Endothelial cell (in vitro differentiated cells): ENCODE results near the gene ADCY3. TPM values are rescaled to one million over a fixed set of nuclear protein-coding genes. Genes with fewer than 3 reads are reported as not detected.

Source experiments
- DNase-seq: peaks from one replicate; pipeline ENCODE4 v3.0.0; 2021; ENCODE audit warnings: low spot score
- H3K27ac Mint-ChIP-seq: one replicate; pipeline ENCODE4 v1.8.0; 2021; ENCODE audit warnings: mixed read lengths, inconsistent platforms; ENCODE audit not compliant: unreplicated experiment
- H3K27me3 Mint-ChIP-seq: one replicate; pipeline ENCODE4 v1.8.0; 2021; ENCODE audit warnings: mild to moderate bottlenecking, moderate library complexity, mixed read lengths, inconsistent platforms; ENCODE audit not compliant: unreplicated experiment
- H3K36me3 Mint-ChIP-seq: one replicate; pipeline ENCODE4 v1.8.0; 2021; ENCODE audit warnings: mild to moderate bottlenecking, low read depth, mixed read lengths, inconsistent platforms; ENCODE audit not compliant: unreplicated experiment
- H3K4me1 Mint-ChIP-seq: one replicate; pipeline ENCODE4 v1.8.0; 2021; ENCODE audit warnings: mild to moderate bottlenecking, mixed read lengths, inconsistent platforms; ENCODE audit not compliant: unreplicated experiment
- H3K4me3 Mint-ChIP-seq: one replicate; pipeline ENCODE4 v1.8.0; 2021; ENCODE audit warnings: mild to moderate bottlenecking, mixed read lengths, inconsistent platforms; ENCODE audit not compliant: unreplicated experiment
- H3K9me3 Mint-ChIP-seq: one replicate; pipeline ENCODE4 v1.8.0; 2021; ENCODE audit warnings: mixed read lengths, inconsistent platforms; ENCODE audit not compliant: unreplicated experiment
- CTCF ChIP-seq: fragments of 200-600 bp; sonication (generic); IDR thresholded peaks from one replicate; pipeline ENCODE4 v1.5.0; 2021; ENCODE audit warnings: antibody characterized with exemption; ENCODE audit not compliant: unreplicated experiment
- total RNA-seq: library from RNA; stranded (reverse); fragmentation: NEBNext Ultra II Directional; extraction: Animal tissue kit (Norgen Biotek cat#: 25700); gene quantifications from one replicate; pipeline ENCODE4 v1.2.1, GENCODE V29; 2021; ENCODE audit not compliant: unreplicated experiment

ADCY3 gene
- total RNA-seq, 1 donor from 2014 or later, result 88.0 TPM

- DNase-seq, result no peak
- peaks cover 4% of the 10 kb centered on the region for H3K27me3 Mint-ChIP-seq
- H3K4me3 Mint-ChIP-seq, result no peak overlapping the region
Measured at GRCh38 chr2:24877067-24877466, 43.0 kb downstream of the ADCY3 start.

GRCh38 chr2:24875901-24876300, 44.1 kb downstream of the ADCY3 start:
- peaks cover 18% of the 10 kb centered on the region for H3K36me3 Mint-ChIP-seq
- DNase-seq, result no peak
- no peak overlapping the region for H3K4me3 Mint-ChIP-seq
- H3K9me3 Mint-ChIP-seq, result no peaks in the 10 kb centered on the region
- H3K4me1 Mint-ChIP-seq, result peaks cover 14% of the 10 kb centered on the region
- no peak for TF ChIP-seq CTCF
- H3K27ac Mint-ChIP-seq, result no peak overlapping the region
- H3K27me3 Mint-ChIP-seq, result peaks cover 5% of the 10 kb centered on the region

More at GRCh38 chr2:24877067-24877466, 43.0 kb downstream of the ADCY3 start:
- H3K27ac Mint-ChIP-seq, result no peak overlapping the region
- peaks cover 12% of the 10 kb centered on the region for H3K4me1 Mint-ChIP-seq
- H3K36me3 Mint-ChIP-seq, result peaks cover 11% of the 10 kb centered on the region
- no peaks in the 10 kb centered on the region for H3K9me3 Mint-ChIP-seq
- TF ChIP-seq CTCF, result no peak

GRCh38 chr2:24875272-24875671, 44.8 kb downstream of the ADCY3 start:
- DNase-seq, result no peak
- peaks cover 4% of the 10 kb centered on the region for H3K27me3 Mint-ChIP-seq
- H3K4me1 Mint-ChIP-seq, result peaks cover 13% of the 10 kb centered on the region
- H3K27ac Mint-ChIP-seq, result no peak overlapping the region
- no peak for TF ChIP-seq CTCF
- H3K9me3 Mint-ChIP-seq, result no peaks in the 10 kb centered on the region
- H3K36me3 Mint-ChIP-seq, result peaks cover 14% of the 10 kb centered on the region
- no peak overlapping the region for H3K4me3 Mint-ChIP-seq

GRCh38 chr2:24874035-24874434, 46.0 kb downstream of the ADCY3 start:
- TF ChIP-seq CTCF, result no peak
- Mint-ChIP-seq H3K4me3 (no peak overlapping the region), H3K36me3 (peaks cover 13% of the 10 kb centered on the region), H3K27ac (no peak overlapping the region), H3K9me3 (no peaks in the 10 kb centered on the region), H3K27me3 (peaks cover 6% of the 10 kb centered on the region), H3K4me1 (peaks cover 13% of the 10 kb centered on the region)
- no peak for DNase-seq

GRCh38 chr2:24873619-24874018, 46.4 kb downstream of the ADCY3 start:
- Mint-ChIP-seq H3K27me3 (peaks cover 6% of the 10 kb centered on the region), H3K9me3 (no peaks in the 10 kb centered on the region), H3K36me3 (peaks cover 13% of the 10 kb centered on the region), H3K4me3 (no peak overlapping the region), H3K4me1 (peaks cover 13% of the 10 kb centered on the region), H3K27ac (no peak overlapping the region)
- no peak for DNase-seq
- TF ChIP-seq CTCF, result no peak
